GM12892 (cell line): ENCODE data around the gene SPAAR.

Experiments
- POLR2A ChIP-seq: IDR thresholded peaks from 2 replicates; pipeline ENCODE4 v1.6.1; 2011; ENCODE audit warnings: low read depth, low read length, control low read depth
- POLR2AphosphoS5 ChIP-seq: IDR thresholded peaks from 2 replicates; pipeline ENCODE4 v1.6.1; 2011; ENCODE audit warnings: low read depth, low read length, control low read depth
- TAF1 ChIP-seq: IDR thresholded peaks from 2 replicates; pipeline ENCODE4 v1.6.1; 2011; ENCODE audit warnings: low read depth, mild to moderate bottlenecking, control low read depth, low read length, borderline replicate concordance

- TF ChIP-seq POLR2AphosphoS5 (no peak), POLR2A (no peak), TAF1 (no peak)
Observed at GRCh38 chr9:35917261-35917660, 8.0 kb downstream of the SPAAR start.
